Measurements from ENCODE around the gene GMDS.
"Not testable (repeated sequence)": the region's sequence is repeated elsewhere in the genome, so short reads cannot be mapped to it uniquely, and the experiment has no call there.

DNA sequence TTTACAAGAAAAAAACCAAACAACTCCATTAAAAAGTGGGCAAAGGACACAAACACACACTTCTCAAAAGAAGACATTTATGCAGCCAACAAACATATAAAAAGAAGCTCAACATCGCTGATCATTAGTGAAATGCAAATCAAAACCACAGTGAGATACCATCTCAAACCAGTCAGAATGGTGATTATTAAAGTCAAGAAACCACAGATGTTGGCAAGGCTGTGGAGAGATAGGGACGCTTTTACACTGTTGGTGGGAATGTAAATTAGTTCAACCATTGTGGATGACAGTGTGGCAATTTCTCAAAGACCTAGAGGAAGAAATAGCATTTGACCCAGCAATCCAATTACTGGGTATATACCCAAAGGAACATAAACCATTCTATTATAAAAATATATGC lies 554.7 kb downstream of the GMDS start:
- TF ChIP-seq, protein P1, sequence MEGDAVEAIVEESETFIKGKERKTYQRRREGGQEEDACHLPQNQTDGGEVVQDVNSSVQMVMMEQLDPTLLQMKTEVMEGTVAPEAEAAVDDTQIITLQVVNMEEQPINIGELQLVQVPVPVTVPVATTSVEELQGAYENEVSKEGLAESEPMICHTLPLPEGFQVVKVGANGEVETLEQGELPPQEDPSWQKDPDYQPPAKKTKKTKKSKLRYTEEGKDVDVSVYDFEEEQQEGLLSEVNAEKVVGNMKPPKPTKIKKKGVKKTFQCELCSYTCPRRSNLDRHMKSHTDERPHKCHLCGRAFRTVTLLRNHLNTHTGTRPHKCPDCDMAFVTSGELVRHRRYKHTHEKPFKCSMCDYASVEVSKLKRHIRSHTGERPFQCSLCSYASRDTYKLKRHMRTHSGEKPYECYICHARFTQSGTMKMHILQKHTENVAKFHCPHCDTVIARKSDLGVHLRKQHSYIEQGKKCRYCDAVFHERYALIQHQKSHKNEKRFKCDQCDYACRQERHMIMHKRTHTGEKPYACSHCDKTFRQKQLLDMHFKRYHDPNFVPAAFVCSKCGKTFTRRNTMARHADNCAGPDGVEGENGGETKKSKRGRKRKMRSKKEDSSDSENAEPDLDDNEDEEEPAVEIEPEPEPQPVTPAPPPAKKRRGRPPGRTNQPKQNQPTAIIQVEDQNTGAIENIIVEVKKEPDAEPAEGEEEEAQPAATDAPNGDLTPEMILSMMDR (conservative IDR thresholded peaks at IDR 0.05 in 1 of 2, IDR thresholded peaks at IDR 0.05 in 1 of 2; ENCODE audit: low read depth in 1 of 2, low read length in 2 of 2) = not testable (repeated sequence)
- not testable (repeated sequence) for TF ChIP-seq EZH2 (IDR thresholded peaks at IDR 0.05; ENCODE audit: low read length, missing control alignments)

All from fibroblast of lung (primary cell).